ENCODE measurements around the gene CCDC81.

GRCh38 chr11:86459002-86459385 is 84.3 kb downstream of the CCDC81 start:
- no peak for TF ChIP-seq CTCF (IDR thresholded peaks at IDR 0.05)
- TF ChIP-seq POLR2A (IDR thresholded peaks at IDR 0.05) = no peak
